Hair follicle dermal papilla cell (primary cell): ENCODE data around the gene PITPNM3. TPM values are rescaled to one million over a fixed set of nuclear protein-coding genes. Genes with fewer than 3 reads are reported as not detected.

Experiments used
- small RNA-seq: library from RNA; depleted of rRNA; stranded (forward); fragments of <200 nt; gene quantifications from one replicate; pipeline ENCODE3, GENCODE V24; 2012
- total RNA-seq: library from RNA; depleted of rRNA; stranded (reverse); fragments of >200 nt; gene quantifications from 2 replicates; pipeline ENCODE4 v1.2.3, GENCODE V29; 2012

The PITPNM3 gene
- total RNA-seq = 0.61 and 0.97 TPM in 2 replicates

GRCh38 chr17:6556121-6557039, at the start of gene PITPNM3:
PITPNM3 (minus strand) TSS chr17:6556555; CDS start chr17:6556406, 149 bp downstream.

GRCh38 chr17:6443692-6444570, 112.4 kb downstream of the PITPNM3 start, which contains the start of gene PIMREG:
PIMREG (plus strand) TSS chr17:6444455; CDS start chr17:6445111, 656 bp downstream.

GRCh38 chr17:6435051-6435450, 121.3 kb downstream of the PITPNM3 start, which contains the start of gene AIPL1:
AIPL1 (minus strand) TSS chr17:6435121; CDS start chr17:6435104, 17 bp downstream.

Small RNA genes lying within 50 kb of the gene (small RNA-seq; reads per million reads assigned to genes)
- gene RF00017 (not detected), gene RNA5SP435 (0.27 reads per million)

Other genes with a start within 250 kb of the PITPNM3 start
- gene AIPL1, start 121.4 kb downstream of the PITPNM3 start, total RNA-seq = under 0.01 TPM in 1 of 2 replicates, not detected in the other
- 2.7 and 2.8 TPM in 2 replicates for gene PIMREG, start 112.1 kb downstream of the PITPNM3 start, total RNA-seq
- 13.2 and 26.0 TPM in 2 replicates for gene KIAA0753, start 84.2 kb upstream of the PITPNM3 start, total RNA-seq
- gene TXNDC17, start 84.5 kb upstream of the PITPNM3 start, total RNA-seq = 41.7 and 50.0 TPM in 2 replicates
- 4.6 and 7.1 TPM in 2 replicates for gene MED31, start 95.0 kb upstream of the PITPNM3 start, total RNA-seq
- gene C17orf100, start 95.2 kb upstream of the PITPNM3 start, total RNA-seq = 0.12 and 0.49 TPM in 2 replicates
- gene SLC13A5, start 156.8 kb upstream of the PITPNM3 start, total RNA-seq = not detected in 2 replicates
- 51.5 and 90.9 TPM in 2 replicates for gene XAF1, start 199.5 kb upstream of the PITPNM3 start, total RNA-seq
- gene FBXO39, start 219.7 kb upstream of the PITPNM3 start, total RNA-seq = 0.97 TPM in 1 of 2 replicates, not detected in the other